VCaP (cell line): ENCODE data around the gene ALKBH5.
"Not testable (repeated sequence)": the region's sequence is repeated elsewhere in the genome, so short reads cannot be mapped to it uniquely, and the experiment has no call there.

Source experiments
- H3K27ac ChIP-seq: fragments of 450-650 bp; 2 replicates; pipeline ENCODE4 v1.5.1; 2017
- CTCF ChIP-seq: fragments of 450-650 bp; conservative IDR thresholded peaks from 2 replicates; pipeline ENCODE4 v1.5.1; 2017; ENCODE audit warnings: mild to moderate bottlenecking, moderate library complexity

ALKBH5 gene

GRCh38 chr17:18205861-18206260 is 22.2 kb downstream of the ALKBH5 start:
- no peak for TF ChIP-seq CTCF
- no peak overlapping the region for H3K27ac ChIP-seq

GRCh38 chr17:18206962-18207361 is 23.3 kb downstream of the ALKBH5 start:
- no peak overlapping the region for H3K27ac ChIP-seq
- no peak for TF ChIP-seq CTCF

- no peak for TF ChIP-seq CTCF
- H3K27ac ChIP-seq, result no peak overlapping the region
Measured at GRCh38 chr17:18208092-18208491, 24.5 kb downstream of the ALKBH5 start.

- no peak overlapping the region for H3K27ac ChIP-seq
- no peak for TF ChIP-seq CTCF
Measured at GRCh38 chr17:18213666-18214270, 30.1 kb downstream of the ALKBH5 start.

- H3K27ac ChIP-seq, result not testable (repeated sequence)
Measured at GRCh38 chr17:18216906-18217305, 33.3 kb downstream of the ALKBH5 start.

- no peak overlapping the region for H3K27ac ChIP-seq
- peak; percentile 92 for TF ChIP-seq CTCF
Measured at GRCh38 chr17:18217412-18218015, 33.9 kb downstream of the ALKBH5 start.

- 0 out of 2 replicates have a peak overlapping the region, but pooled peaks have one; percentile 1 for H3K27ac ChIP-seq
- no peak for TF ChIP-seq CTCF
Measured at GRCh38 chr17:18218756-18219415, 35.3 kb downstream of the ALKBH5 start.

- TF ChIP-seq CTCF, result no peak
- H3K27ac ChIP-seq, result no peak overlapping the region
Measured at GRCh38 chr17:18224053-18224386, 40.4 kb downstream of the ALKBH5 start.
